A549 (cell line): ENCODE measurements around the gene SLC1A3. TPM values are rescaled to one million over a fixed set of nuclear protein-coding genes. Genes with fewer than 3 reads are reported as not detected.
"Not testable (repeated sequence)": the region's sequence is repeated elsewhere in the genome, so short reads cannot be mapped to it uniquely, and the experiment has no call there.

Experiments
- ATAC-seq, 2 experiments: fragments of 200-7000 bp in 1 of 2; fragments of >200 bp in 1 of 2; cut with Nextera tagmentation in 1 of 2; cut with Tn5 transposase in 1 of 2; 3 replicates each; pipeline versions ENCODE4 v1.8.0 to v1.9.1; 2018 to 2020; ENCODE audit warnings: mild to moderate bottlenecking in 1 of 2, moderate library complexity in 1 of 2
- CTCF ChIA-PET: fragments of 300-600 bp; sonication (Branson Sonifier 250); formaldehyde crosslinking; extraction: SDS; loops from one replicate; lab custom pipeline; 2021; ENCODE audit warnings: antibody characterized with exemption, inconsistent platforms; lab: Yijun Ruan, JAX
- POLR2A ChIA-PET: fragments of 350-600 bp; formaldehyde crosslinking; extraction: SDS; loops from one replicate; lab custom pipeline; 2021; ENCODE audit warnings: antibody characterized with exemption, inconsistent platforms; lab: Yijun Ruan, JAX
- DNase-seq, 2 experiments: peaks; one replicate each; pipeline versions ENCODE4 v3.0.0 to v3.0.0-alpha.2; 2011 to 2016; ENCODE audit warnings: low read depth in 1 of 2, low spot score in 1 of 2
- FAIRE-seq: peaks from 2 replicates; lab custom pipeline; 2011; peaks lifted over from hg19 to GRCh38; lab: Jason Lieb, UNC
- H3K27ac ChIP-seq, 2 experiments: fragments of >200 bp; sonication (Bioruptor Twin); formaldehyde crosslinking; 3 replicates each; pipeline ENCODE4 v1.5.1; 2016 to 2017
- H3K4me1 ChIP-seq: fragments of >200 bp; sonication (Bioruptor Twin); formaldehyde crosslinking; 3 replicates; pipeline ENCODE4 v1.6.1; 2016
- H3K4me2 ChIP-seq: fragments of >200 bp; sonication (Bioruptor Twin); formaldehyde crosslinking; 3 replicates; pipeline ENCODE4 v1.6.1; 2016
- H3K4me3 ChIP-seq: fragments of >200 bp; sonication (Bioruptor Twin); formaldehyde crosslinking; 3 replicates; pipeline ENCODE4 v1.5.1; 2016
- H3K9me3 ChIP-seq: fragments of >200 bp; sonication (Bioruptor Twin); formaldehyde crosslinking; 3 replicates; pipeline ENCODE4 v1.6.1; 2016
- BHLHE40 ChIP-seq: IDR thresholded peaks from 2 replicates; pipeline ENCODE4 v1.6.1; 2012; ENCODE audit warnings: low read depth, low read length, inconsistent platforms
- CBX2 ChIP-seq: fragments of 200-600 bp; sonication (generic); IDR thresholded peaks from 2 replicates; pipeline ENCODE4 v1.6.1; 2016; ENCODE audit warnings: low read depth, mild to moderate bottlenecking, borderline replicate concordance
- CBX8 ChIP-seq: fragments of 200-600 bp; sonication (generic); IDR thresholded peaks from 2 replicates; pipeline ENCODE4 v1.6.1; 2016
- CEBPB ChIP-seq, 2 experiments: fragments of >200 bp in 1 of 2; sonication (Bioruptor Twin) in 1 of 2; formaldehyde crosslinking in 1 of 2; IDR thresholded peaks; 2 replicates each; pipeline ENCODE4 v1.6.1; 2012 to 2016
- E2F6 ChIP-seq: IDR thresholded peaks from 2 replicates; pipeline ENCODE4 v1.6.1; 2012; ENCODE audit warnings: low read depth, borderline replicate concordance
- EHF ChIP-seq: fragments of 250-450 bp; sonication (Bioruptor Pico); IDR thresholded peaks from 2 replicates; pipeline ENCODE4 v1.5.0; 2020; ENCODE audit warnings: mild to moderate bottlenecking
- EHMT2 ChIP-seq: fragments of 200-600 bp; sonication (generic); IDR thresholded peaks from 2 replicates; pipeline ENCODE4 v1.6.1; 2016; ENCODE audit warnings: antibody characterized with exemption, low read depth, mild to moderate bottlenecking, moderate library complexity
- FOSB ChIP-seq: fragments of 250-450 bp; sonication (Bioruptor Pico); IDR thresholded peaks from 2 replicates; pipeline ENCODE4 v1.5.0; 2020; ENCODE audit warnings: mild to moderate bottlenecking, moderate library complexity
- GATA3 ChIP-seq: IDR thresholded peaks from 2 replicates; pipeline ENCODE4 v1.6.1; 2012; ENCODE audit warnings: borderline replicate concordance
- HDAC2 ChIP-seq: fragments of 200-600 bp; sonication (generic); IDR thresholded peaks from 2 replicates; pipeline ENCODE4 v1.6.1; 2016
- HES2 ChIP-seq: fragments of >200 bp; sonication (Bioruptor Twin); formaldehyde crosslinking; IDR thresholded peaks from 2 replicates; pipeline ENCODE4 v1.6.1; 2016
- HEYL ChIP-seq: fragments of 250-450 bp; sonication (Bioruptor Pico); IDR thresholded peaks from 2 replicates; pipeline ENCODE4 v1.8.0; 2021; ENCODE audit warnings: mild to moderate bottlenecking, moderate library complexity
- JUN ChIP-seq, 2 experiments: fragments of >200 bp; sonication (Bioruptor Twin); formaldehyde crosslinking; IDR thresholded peaks; 2 replicates in 1 of 2; 3 replicates in 1 of 2; pipeline ENCODE4 v1.6.1; 2016 to 2017
- KDM5A ChIP-seq: fragments of 200-600 bp; sonication (generic); IDR thresholded peaks from 2 replicates; pipeline ENCODE4 v1.6.1; 2016; ENCODE audit warnings: antibody characterized with exemption, mild to moderate bottlenecking
- MAFK ChIP-seq: fragments of 450-650 bp; IDR thresholded peaks from 2 replicates; pipeline ENCODE4 v1.6.1; 2014; ENCODE audit not compliant: partially characterized antibody
- MAX ChIP-seq: IDR thresholded peaks from 2 replicates; pipeline ENCODE4 v1.6.1; 2012
- MAZ ChIP-seq: fragments of 150-350 bp; IDR thresholded peaks from 2 replicates; pipeline ENCODE4 v1.6.1; 2014; ENCODE audit warnings: antibody characterized with exemption, low read depth, low read length, borderline replicate concordance
- NFE2L2 ChIP-seq: fragments of 150-350 bp; conservative IDR thresholded peaks from 2 replicates; pipeline ENCODE4 v1.6.1; 2014; ENCODE audit warnings: low read length
- NPAS2 ChIP-seq: fragments of 250-450 bp; sonication (Bioruptor Pico); IDR thresholded peaks from 2 replicates; pipeline ENCODE4 v1.8.0; 2022; ENCODE audit warnings: mild to moderate bottlenecking, moderate library complexity, borderline replicate concordance
- POLR2A ChIP-seq: IDR thresholded peaks from 2 replicates; pipeline ENCODE4 v1.6.1; 2012; ENCODE audit warnings: mild to moderate bottlenecking, low read length
- RARB ChIP-seq: fragments of 250-450 bp; sonication (Bioruptor Pico); IDR thresholded peaks from 2 replicates; pipeline ENCODE4 v1.8.0; 2021; ENCODE audit warnings: mild to moderate bottlenecking, moderate library complexity
- RNF2 ChIP-seq: fragments of 200-600 bp; sonication (generic); IDR thresholded peaks from 2 replicates; pipeline ENCODE4 v1.6.1; 2016; ENCODE audit warnings: low read depth, mild to moderate bottlenecking, antibody characterized with exemption, moderate library complexity, borderline replicate concordance
- SREBF2 ChIP-seq: fragments of 450-650 bp; IDR thresholded peaks from 2 replicates; pipeline ENCODE4 v1.6.1; 2014; ENCODE audit warnings: mild to moderate bottlenecking, moderate library complexity
- TFCP2L1 ChIP-seq: fragments of 250-450 bp; sonication (Bioruptor Pico); IDR thresholded peaks from 2 replicates; pipeline ENCODE4 v1.5.0; 2021; ENCODE audit warnings: mild to moderate bottlenecking
- TP53 ChIP-seq: fragments of 250-450 bp; sonication (Bioruptor Pico); IDR thresholded peaks from 2 replicates; pipeline ENCODE4 v1.5.0; 2021; ENCODE audit warnings: mild to moderate bottlenecking, moderate library complexity
- ZC3H11A ChIP-seq: fragments of 450-650 bp; IDR thresholded peaks from 2 replicates; pipeline ENCODE4 v1.6.1; 2014; ENCODE audit warnings: antibody characterized with exemption, mild to moderate bottlenecking
- ZFP36 ChIP-seq: fragments of 450-650 bp; IDR thresholded peaks from 2 replicates; pipeline ENCODE4 v1.6.1; 2014; ENCODE audit warnings: borderline replicate concordance; ENCODE audit not compliant: partially characterized antibody
- ZSCAN20 ChIP-seq: fragments of 250-450 bp; sonication (Bioruptor Pico); IDR thresholded peaks from 2 replicates; pipeline ENCODE4 v1.8.0; 2022; ENCODE audit warnings: mild to moderate bottlenecking, moderate library complexity
- WGBS: methylation state at CpG from one replicate; pipeline ENCODE4 v1.1.6; 2017; ENCODE audit errors: missing lambda C conversion rate; 5-methylcytosine and 5-hydroxymethylcytosine counted together
- polyA plus RNA-seq, 4 experiments: library from polyadenylated mRNA; depleted of rRNA in 3 of 4; stranded (reverse); fragments of >200 nt; fragmentation: RNase III in 1 of 4; extraction: RNeasy Plus Mini Kit Qiagen cat#74134 plus additional on column Dnase treatment in 1 of 4; gene quantifications; 2 replicates in 3 of 4; 3 replicates in 1 of 4; pipeline ENCODE4 v1.2.3, GENCODE V29; 2011 to 2017
- TF ChIP-seq, protein P1 (sequence below): fragments of 250-450 bp; sonication (Bioruptor Pico); IDR thresholded peaks from 2 replicates; pipeline ENCODE4 v1.5.0; 2021; ENCODE audit warnings: mild to moderate bottlenecking, moderate library complexity, borderline replicate concordance
- TF ChIP-seq, protein P2 (sequence below): fragments of 450-650 bp; IDR thresholded peaks from 2 replicates; pipeline ENCODE4 v1.6.1; 2014; ENCODE audit warnings: antibody characterized with exemption

Gene SLC1A3
- polyA plus RNA-seq, 2 of the 4 experiments (the other 2 are of a cell fraction) = not detected

- FAIRE-seq (no peak), ATAC-seq (no peak), DNase-seq (no peak)
- TF ChIP-seq ZSCAN20 = no peak
- no peak for TF ChIP-seq TP53 (CRISPR knock-in tag)
- no peak for TF ChIP-seq CBX2
- TF ChIP-seq RNF2 = no peak
- no peak for TF ChIP-seq CEBPB (IDR thresholded peaks at IDR 0.05)
- TF ChIP-seq HDAC2 = no peak
- no peak for TF ChIP-seq EHF (CRISPR knock-in tag)
- no peak for TF ChIP-seq KDM5A
- TF ChIP-seq NPAS2 = no peak
- no peak for TF ChIP-seq ZC3H11A
- no peaks in the 10 kb centered on the region for H3K9me3 ChIP-seq
- CTCF ChIA-PET = interaction anchor here (1.4 kb wide), 1 partner anchor 10 kb away, joined by 5 read pairs; no protein-coding TSS in a partner anchor
- POLR2A ChIA-PET = no interaction called here
- H3K4me3 ChIP-seq = no peak overlapping the region
- no peak overlapping the region for H3K27ac ChIP-seq
- no peak overlapping the region for H3K4me2 ChIP-seq
- WGBS = 0% methylated on average over 1 of the region's 1 CpG
- H3K4me1 ChIP-seq = no peaks in the 10 kb centered on the region
These were observed 20.7 kb upstream of the SLC1A3 start for GRCh38 chr5:36585701-36586100.

- FAIRE-seq = no peak
- ATAC-seq = no peak
- CTCF ChIA-PET = interaction anchor here (1.4 kb wide), 1 partner anchor 11 kb away, joined by 5 read pairs; no protein-coding TSS in a partner anchor
- no peak for DNase-seq
- H3K4me3 ChIP-seq = no peak overlapping the region
- POLR2A ChIA-PET = no interaction called here
- H3K4me1 ChIP-seq = no peaks in the 10 kb centered on the region
- H3K4me2 ChIP-seq = no peak overlapping the region
- TF ChIP-seq E2F6 = no peak
- TF ChIP-seq CBX8 = no peak
- TF ChIP-seq MAX = no peak
- no peak for TF ChIP-seq GATA3
- no peak for TF ChIP-seq BHLHE40
- no peak for TF ChIP-seq ZFP36
- TF ChIP-seq FOSB (CRISPR knock-in tag) = no peak
- no peak for TF ChIP-seq POLR2A
- TF ChIP-seq RARB (CRISPR knock-in tag) = no peak
- TF ChIP-seq EHMT2 = no peak
- no peaks in the 10 kb centered on the region for H3K9me3 ChIP-seq
- WGBS = 0% methylated on average over 3 of the region's 3 CpGs
- H3K27ac ChIP-seq = no peak overlapping the region
These were observed 19.1 kb upstream of the SLC1A3 start for GRCh38 chr5:36587354-36587753.

GRCh38 chr5:36589735-36590134, 16.7 kb upstream of the SLC1A3 start:
- H3K4me2 ChIP-seq, FAIRE-seq, H3K27ac ChIP-seq, POLR2A ChIA-PET, DNase-seq, H3K9me3 ChIP-seq, H3K4me3 ChIP-seq, H3K4me1 ChIP-seq, ATAC-seq: not testable (repeated sequence)
- CTCF ChIA-PET = interaction anchor here (1.2 to 1.4 kb wide), 3 partner anchors 18 to 36 kb away, joined by 3 read pairs; no protein-coding TSS in a partner anchor
- 7% methylated on average over 4 of the region's 4 CpGs for WGBS

DNA sequence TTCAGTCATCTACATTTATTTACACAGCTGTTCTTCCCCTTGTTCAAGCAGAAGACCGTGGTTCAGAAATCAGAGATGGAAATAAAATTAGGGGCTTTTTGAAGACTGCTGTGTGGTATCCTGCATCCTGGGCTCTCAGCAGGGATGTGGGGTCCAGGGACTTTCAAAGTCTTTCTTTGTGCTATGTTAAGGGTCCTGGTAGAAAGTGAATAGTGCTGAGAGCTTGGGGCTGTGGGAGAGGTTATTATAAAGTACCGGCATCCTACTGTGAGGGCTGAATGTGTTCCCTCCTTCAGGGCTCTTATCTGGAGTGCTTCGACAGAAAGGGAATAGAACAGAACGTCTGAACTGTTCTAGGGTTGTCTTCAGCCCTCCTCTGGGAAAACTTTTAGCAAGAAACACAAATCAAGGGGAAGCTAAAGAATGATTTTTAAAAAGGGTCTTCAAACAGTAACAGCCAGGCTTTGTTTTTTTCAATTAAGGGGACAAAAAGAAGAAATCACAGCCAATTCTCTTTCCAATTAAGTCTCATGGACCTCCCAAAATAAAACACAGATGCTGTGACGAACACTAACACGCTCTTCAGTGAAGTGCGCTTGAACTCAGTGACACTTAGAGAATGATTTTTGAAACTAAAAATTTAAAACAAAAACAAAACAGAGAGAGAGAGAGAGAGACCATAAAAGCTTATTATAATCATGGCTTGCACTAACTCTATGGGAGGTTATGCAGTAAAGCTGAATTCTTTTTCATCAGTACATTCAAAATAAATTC, 15.7 kb upstream of the SLC1A3 start:
- POLR2A ChIA-PET = interaction anchor here (0.6 kb wide), 1 partner anchor 8 kb away, joined by 3 read pairs; no protein-coding TSS in a partner anchor
- no peak overlapping the region for H3K4me2 ChIP-seq
- 36% methylated on average over 7 of the region's 7 CpGs for WGBS
- TF ChIP-seq HDAC2 = no peak
- TF ChIP-seq MAFK = no peak
- no peak for TF ChIP-seq ZC3H11A
- no peak for TF ChIP-seq TFCP2L1 (CRISPR knock-in tag)
- no peak for TF ChIP-seq CBX2
- TF ChIP-seq MAZ = no peak
- no peak for TF ChIP-seq NFE2L2
- TF ChIP-seq POLR2A = no peak
- no peak for TF ChIP-seq SREBF2
- no peak for TF ChIP-seq ZSCAN20
- no peak for TF ChIP-seq HES2
- TF ChIP-seq, protein P1, sequence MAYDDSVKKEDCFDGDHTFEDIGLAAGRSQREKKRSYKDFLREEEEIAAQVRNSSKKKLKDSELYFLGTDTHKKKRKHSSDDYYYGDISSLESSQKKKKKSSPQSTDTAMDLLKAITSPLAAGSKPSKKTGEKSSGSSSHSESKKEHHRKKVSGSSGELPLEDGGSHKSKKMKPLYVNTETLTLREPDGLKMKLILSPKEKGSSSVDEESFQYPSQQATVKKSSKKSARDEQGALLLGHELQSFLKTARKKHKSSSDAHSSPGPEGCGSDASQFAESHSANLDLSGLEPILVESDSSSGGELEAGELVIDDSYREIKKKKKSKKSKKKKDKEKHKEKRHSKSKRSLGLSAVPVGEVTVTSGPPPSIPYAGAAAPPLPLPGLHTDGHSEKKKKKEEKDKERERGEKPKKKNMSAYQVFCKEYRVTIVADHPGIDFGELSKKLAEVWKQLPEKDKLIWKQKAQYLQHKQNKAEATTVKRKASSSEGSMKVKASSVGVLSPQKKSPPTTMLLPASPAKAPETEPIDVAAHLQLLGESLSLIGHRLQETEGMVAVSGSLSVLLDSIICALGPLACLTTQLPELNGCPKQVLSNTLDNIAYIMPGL (CRISPR knock-in tag) = no peak
- TF ChIP-seq BHLHE40 = no peak
- TF ChIP-seq, protein P2, sequence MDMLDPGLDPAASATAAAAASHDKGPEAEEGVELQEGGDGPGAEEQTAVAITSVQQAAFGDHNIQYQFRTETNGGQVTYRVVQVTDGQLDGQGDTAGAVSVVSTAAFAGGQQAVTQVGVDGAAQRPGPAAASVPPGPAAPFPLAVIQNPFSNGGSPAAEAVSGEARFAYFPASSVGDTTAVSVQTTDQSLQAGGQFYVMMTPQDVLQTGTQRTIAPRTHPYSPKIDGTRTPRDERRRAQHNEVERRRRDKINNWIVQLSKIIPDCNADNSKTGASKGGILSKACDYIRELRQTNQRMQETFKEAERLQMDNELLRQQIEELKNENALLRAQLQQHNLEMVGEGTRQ = no peak
- no peak for TF ChIP-seq JUN (IDR thresholded peaks at IDR 0.05)
- TF ChIP-seq HEYL = no peak
- no peak for TF ChIP-seq CEBPB (IDR thresholded peaks at IDR 0.05)

More for the DNA sequence above, 15.7 kb upstream of the SLC1A3 start:
- DNase-seq (no peak), ATAC-seq (no peak), FAIRE-seq (no peak)
- Histone ChIP-seq H3K9me3 (no peaks in the 10 kb centered on the region), H3K4me1 (no peaks in the 10 kb centered on the region), H3K4me3 (no peak overlapping the region), H3K27ac (no peak overlapping the region)
- CTCF ChIA-PET = no interaction called here
